Peyer's patch (tissue), 4 donors: ENCODE data around the gene KRTAP5-3. TPM values are rescaled to one million over a fixed set of nuclear protein-coding genes. Genes with fewer than 3 reads are reported as not detected.
A peak's percentile ranks its signal among the peaks of the same experiment; 100 is the strongest.

ENCODE experiments used
- DNase-seq, 3 donors: peaks; one replicate each; pipeline ENCODE4 v3.0.0-alpha.2; 2017 to 2019
- H3K27ac ChIP-seq, 4 donors: fragments of 200-600 bp; sonication (generic); one replicate each; pipeline ENCODE4 v1.5.1; 2016 to 2019
- H3K27me3 ChIP-seq, 2 donors: fragments of 200-600 bp; sonication (generic); one replicate each; pipeline ENCODE4 v1.5.1; 2019
- H3K36me3 ChIP-seq, 3 donors: fragments of 200-600 bp; sonication (generic); one replicate each; pipeline ENCODE4 v1.5.1; 2016 to 2019
- H3K4me1 ChIP-seq, 4 donors: fragments of 200-600 bp; sonication (generic); one replicate each; pipeline ENCODE4 v1.5.1; 2016 to 2019
- H3K4me3 ChIP-seq, 4 donors: fragments of 200-600 bp; sonication (generic); 1 replicate in 3 of 4; 2 replicates in 1 of 4; pipeline ENCODE4 v1.5.1; 2016 to 2019; ENCODE audit warnings: mild to moderate bottlenecking in 1 of 4
- H3K9me3 ChIP-seq, 4 donors: fragments of 200-600 bp; sonication (generic); one replicate each; pipeline ENCODE4 v1.5.1; 2016 to 2019; ENCODE audit warnings: mild to moderate bottlenecking in 1 of 4
- CTCF ChIP-seq, 6 experiments: fragments of 450-650 bp in 4 of 6; fragments of 200-600 bp in 2 of 6; sonication (generic) in 1 of 6; IDR thresholded peaks; one replicate each; pipeline ENCODE4 v1.5.1; 2017 to 2019; ENCODE audit warnings: antibody characterized with exemption in 6 of 6, mild to moderate bottlenecking in 3 of 6, moderate library complexity in 1 of 6
- POLR2A ChIP-seq, 2 donors: fragments of 450-650 bp; IDR thresholded peaks; one replicate each; pipeline ENCODE4 v1.5.1; 2017; ENCODE audit warnings: antibody characterized with exemption in 2 of 2, mild to moderate bottlenecking in 2 of 2, moderate library complexity in 2 of 2
- total RNA-seq, 4 donors: library from RNA; depleted of rRNA; stranded (reverse); fragments of >200 nt; gene quantifications; one replicate each; pipeline ENCODE4 v1.1.0, GENCODE V29; 2016

The KRTAP5-3 gene
- total RNA-seq, 4 donors from 2014 or later, result not detected

GRCh38 chr11:1574238-1574932 is 33.9 kb downstream of the KRTAP5-3 start:
- peak in 1 of 2 donors; percentile 16 for TF ChIP-seq POLR2A (IDR thresholded peaks at IDR 0.05)
- TF ChIP-seq CTCF (IDR thresholded peaks at IDR 0.05), result peak; percentile 70 to 98 (median 95)
- DNase-seq, result peak; percentile 60 to 89 (median 80)
- peak overlapping the region; percentile 84 to 97 (median 95) for H3K27ac ChIP-seq
- H3K36me3 ChIP-seq, result no peaks in the 10 kb centered on the region
- H3K4me1 ChIP-seq, result peaks cover 3 to 41% (median 25%) of the 10 kb centered on the region in 4 donors
- peaks cover 0 to 5% (median 0%) of the 10 kb centered on the region in 4 donors for H3K9me3 ChIP-seq
- no peaks in the 10 kb centered on the region for H3K27me3 ChIP-seq
- H3K4me3 ChIP-seq, result peak overlapping the region; percentile 71 to 90 (median 86)

GRCh38 chr11:1573903-1574237 is 34.4 kb downstream of the KRTAP5-3 start:
- Histone ChIP-seq H3K9me3 (peaks cover 0 to 5% (median 0%) of the 10 kb centered on the region in 4 donors), H3K4me1 (peaks cover 3 to 46% (median 25%) of the 10 kb centered on the region in 4 donors), H3K27ac (peak overlapping the region; percentile 84 to 97 (median 95)), H3K27me3 (no peaks in the 10 kb centered on the region), H3K4me3 (peak overlapping the region; percentile 71 to 90 (median 86)), H3K36me3 (no peaks in the 10 kb centered on the region)
- DNase-seq, result peak in 2 of 3 donors; percentile 46 to 86
- no peak for TF ChIP-seq CTCF (IDR thresholded peaks at IDR 0.05)
- peak; percentile 82 to 87 for TF ChIP-seq POLR2A (IDR thresholded peaks at IDR 0.05)

GRCh38 chr11:1573077-1573902 is 35.0 kb downstream of the KRTAP5-3 start:
- no peaks in the 10 kb centered on the region for H3K36me3 ChIP-seq
- TF ChIP-seq POLR2A (IDR thresholded peaks at IDR 0.05), result peak; percentile 5 to 9
- peak in 1 of 6 experiments; percentile 3 for TF ChIP-seq CTCF (IDR thresholded peaks at IDR 0.05)
- no peaks in the 10 kb centered on the region for H3K27me3 ChIP-seq
- H3K4me1 ChIP-seq, result peaks cover 6 to 52% (median 25%) of the 10 kb centered on the region in 4 donors
- peak overlapping the region; percentile 84 to 97 (median 95) for H3K27ac ChIP-seq
- H3K4me3 ChIP-seq, result peak overlapping the region; percentile 71 to 90 (median 86)
- peaks cover 0 to 3% (median 0%) of the 10 kb centered on the region in 4 donors for H3K9me3 ChIP-seq
- DNase-seq, result peak; percentile 41 to 80 (median 72)

GRCh38 chr11:1572197-1573076 is 35.8 kb downstream of the KRTAP5-3 start, which contains the start of gene DUSP8:
DUSP8 (minus strand) TSS chr11:1572271; CDS start chr11:1565826, 6,445 bp downstream.
- TF ChIP-seq POLR2A (IDR thresholded peaks at IDR 0.05), result peak; percentile 43 to 69
- TF ChIP-seq CTCF (IDR thresholded peaks at IDR 0.05), result no peak
- Histone ChIP-seq H3K36me3 (no peaks in the 10 kb centered on the region), H3K27me3 (no peaks in the 10 kb centered on the region), H3K9me3 (no peaks in the 10 kb centered on the region), H3K4me1 (peaks cover 6 to 60% (median 25%) of the 10 kb centered on the region in 4 donors), H3K4me3 (peak within 1 kb of the TSS; percentile 71 to 90 (median 86)), H3K27ac (peak within 1 kb of the TSS; percentile 84 to 97 (median 95))
- DNase-seq, result peak; percentile 92 to 97 (median 97)

GRCh38 chr11:1571760-1572196 is 36.5 kb downstream of the KRTAP5-3 start:
- DNase-seq, result no peak
- H3K9me3 ChIP-seq, result no peaks in the 10 kb centered on the region
- H3K4me1 ChIP-seq, result peaks cover 6 to 67% (median 25%) of the 10 kb centered on the region in 4 donors
- H3K27me3 ChIP-seq, result no peaks in the 10 kb centered on the region
- H3K4me3 ChIP-seq, result peak overlapping the region; percentile 48 to 88 (median 74)
- no peaks in the 10 kb centered on the region for H3K36me3 ChIP-seq
- peak overlapping the region; percentile 38 to 97 (median 74) for H3K27ac ChIP-seq
- no peak for TF ChIP-seq CTCF (IDR thresholded peaks at IDR 0.05)
- TF ChIP-seq POLR2A (IDR thresholded peaks at IDR 0.05), result no peak
